SK-N-SH (cell line): Measurements from ENCODE around the gene NDUFB8. TPM values are rescaled to one million over a fixed set of nuclear protein-coding genes. Genes with fewer than 3 reads are reported as not detected.

Experiments
- CTCF ChIA-PET: fragments of 300-600, 350-600 bp; formaldehyde crosslinking; extraction: SDS; loops from one replicate; lab custom pipeline; 2021; lab: Yijun Ruan, JAX
- POLR2A ChIA-PET: fragments of 350-600 bp; sonication (Branson Sonifier 250); formaldehyde crosslinking; extraction: SDS; loops from one replicate; lab custom pipeline; 2020; ENCODE audit warnings: antibody characterized with exemption, inconsistent platforms; lab: Yijun Ruan, JAX
- DNase-seq: peaks from one replicate; pipeline ENCODE4 v3.0.0; 2012
- H2AFZ ChIP-seq: fragments of 200-600 bp; sonication (generic); 2 replicates; pipeline ENCODE4 v1.8.1; 2016; ENCODE audit warnings: antibody characterized with exemption, mild to moderate bottlenecking, low read depth
- H3F3A ChIP-seq: fragments of 200-600 bp; sonication (generic); replicated peaks from 2 replicates; pipeline ENCODE3; 2016; ENCODE audit warnings: antibody characterized with exemption, mild to moderate bottlenecking; ENCODE audit not compliant: insufficient read depth
- H3K27ac ChIP-seq, 2 experiments: fragments of 200-500 bp in 1 of 2; fragments of 200-600 bp in 1 of 2; sonication (Bioruptor generic) in 1 of 2; sonication (generic), shearing (Covaris generic) in 1 of 2; 2 replicates each; pipeline versions ENCODE4 v1.5.1 to v1.6.1; 2014 to 2016; ENCODE audit warnings: low read depth in 2 of 2, inconsistent platforms in 1 of 2, low read length in 1 of 2, mild to moderate bottlenecking in 1 of 2, mixed read lengths in 1 of 2
- H3K27me3 ChIP-seq: fragments of 200-600 bp; sonication (generic), shearing (Covaris generic); 2 replicates; pipeline ENCODE4 v1.6.1; 2016; ENCODE audit warnings: mixed run types; ENCODE audit not compliant: insufficient read depth
- H3K36me3 ChIP-seq, 2 experiments: fragments of 200-500 bp in 1 of 2; fragments of 200-600 bp in 1 of 2; sonication (Bioruptor generic) in 1 of 2; sonication (generic) in 1 of 2; replicated peaks in 1 of 2; 2 replicates each; pipeline versions ENCODE3 to v1.5.1; 2014 to 2016; ENCODE audit warnings: low read length in 1 of 2, mild to moderate bottlenecking in 1 of 2; ENCODE audit not compliant: insufficient read depth in 2 of 2, control insufficient read depth in 1 of 2
- H3K4me1 ChIP-seq, 2 experiments: fragments of 200-500 bp in 1 of 2; fragments of 200-600 bp in 1 of 2; sonication (Bioruptor generic) in 1 of 2; sonication (generic), shearing (Covaris generic) in 1 of 2; 2 replicates each; pipeline versions ENCODE4 v1.5.1 to v1.6.1; 2014 to 2016; ENCODE audit warnings: low read depth in 1 of 2, low read length in 1 of 2, mixed run types in 1 of 2; ENCODE audit not compliant: insufficient read depth in 2 of 2, control insufficient read depth in 1 of 2
- H3K4me2 ChIP-seq: fragments of 200-600 bp; sonication (generic), shearing (Covaris generic); 2 replicates; pipeline ENCODE4 v1.6.1; 2017; ENCODE audit warnings: mixed run types
- H3K4me3 ChIP-seq, 2 experiments: fragments of 200-500 bp in 1 of 2; fragments of 200-600 bp in 1 of 2; sonication (Bioruptor generic) in 1 of 2; sonication (generic), shearing (Covaris generic) in 1 of 2; 2 replicates each; pipeline versions ENCODE4 v1.5.1 to v1.8.1; 2014 to 2016; ENCODE audit warnings: low read depth in 2 of 2, inconsistent platforms in 1 of 2, low read length in 1 of 2, mild to moderate bottlenecking in 1 of 2, mixed read lengths in 1 of 2, moderate library complexity in 1 of 2
- H3K79me2 ChIP-seq: fragments of 200-600 bp; sonication (generic); 2 replicates; pipeline ENCODE4 v1.8.1; 2017; ENCODE audit warnings: mild to moderate bottlenecking; ENCODE audit not compliant: insufficient read depth
- H3K9ac ChIP-seq: fragments of 200-600 bp; sonication (generic); 2 replicates; pipeline ENCODE4 v1.6.1; 2017; ENCODE audit warnings: mixed run types
- H3K9me2 ChIP-seq: fragments of 200-600 bp; sonication (generic); 2 replicates; pipeline ENCODE4 v1.6.1; 2017; ENCODE audit warnings: mixed run types
- H3K9me3 ChIP-seq: fragments of 200-600 bp; sonication (generic); 2 replicates; pipeline ENCODE4 v1.6.1; 2017; ENCODE audit warnings: mixed run types, mild to moderate bottlenecking, moderate library complexity
- H4K20me1 ChIP-seq: fragments of 200-600 bp; sonication (generic); 2 replicates; pipeline ENCODE4 v1.6.1; 2017; ENCODE audit warnings: mild to moderate bottlenecking, mixed run types; ENCODE audit not compliant: insufficient read depth
- CHD2 ChIP-seq: fragments of 150-350 bp; IDR thresholded peaks from 2 replicates; pipeline ENCODE4 v1.6.1; 2018; ENCODE audit warnings: low read length; ENCODE audit not compliant: partially characterized antibody
- CTCF ChIP-seq: fragments of 200-600 bp; sonication (generic); IDR thresholded peaks from 2 replicates; pipeline ENCODE4 v1.6.1; 2017; ENCODE audit warnings: antibody characterized with exemption, mild to moderate bottlenecking, moderate library complexity
- EP300 ChIP-seq, 2 experiments: IDR thresholded peaks; 2 replicates each; pipeline versions ENCODE4 v1.4.0 to v1.6.1; 2012; ENCODE audit warnings: borderline replicate concordance in 1 of 2, low read depth in 1 of 2, low read length in 1 of 2
- IRF3 ChIP-seq: fragments of 150-350 bp; IDR thresholded peaks from 2 replicates; pipeline ENCODE4 v1.6.1; 2016; ENCODE audit warnings: mild to moderate bottlenecking, low read depth, low read length
- JUND ChIP-seq: IDR thresholded peaks from 2 replicates; pipeline ENCODE4 v1.4.0; 2012
- MAX ChIP-seq: IDR thresholded peaks from 2 replicates; pipeline ENCODE4 v1.4.0; 2012; ENCODE audit warnings: low read depth
- NFIC ChIP-seq: IDR thresholded peaks from 2 replicates; pipeline ENCODE4 v1.4.0; 2012; ENCODE audit warnings: borderline replicate concordance
- PBX3 ChIP-seq: IDR thresholded peaks from 2 replicates; pipeline ENCODE4; 2012
- REST ChIP-seq: IDR thresholded peaks from 2 replicates; pipeline ENCODE4 v1.6.1; 2012; ENCODE audit warnings: mild to moderate bottlenecking, low read depth, low read length, moderate library complexity
- RFX5 ChIP-seq: IDR thresholded peaks from 2 replicates; pipeline ENCODE4 v1.6.1; 2012; ENCODE audit warnings: mild to moderate bottlenecking, improper control_type of control experiment, low read length
- SMC3 ChIP-seq: IDR thresholded peaks from 2 replicates; pipeline ENCODE4 v1.6.1; 2012; ENCODE audit warnings: low read depth, low read length, improper control_type of control experiment
- ZBTB33 ChIP-seq: IDR thresholded peaks from 2 replicates; pipeline ENCODE4 v1.4.0; 2012; ENCODE audit warnings: low read depth, borderline replicate concordance
- WGBS: methylation state at CpG from one replicate; pipeline ENCODE4 v1.1.6; 2017; ENCODE audit warnings: low lambda C conversion rate; 5-methylcytosine and 5-hydroxymethylcytosine counted together
- polyA plus RNA-seq, 3 experiments: library from polyadenylated mRNA; depleted of rRNA; stranded (reverse); fragments of >200 nt; gene quantifications; 2 replicates each; pipeline ENCODE4 v1.2.3, GENCODE V29; 2012

The NDUFB8 gene
- polyA plus RNA-seq, 1 of the 3 experiments (the other 2 are of a cell fraction), result 368 TPM

- no peak overlapping the region for H2AFZ ChIP-seq
- no peak for DNase-seq
- no peak overlapping the region for H3K4me3 ChIP-seq
- H3K4me2 ChIP-seq, result no peak overlapping the region
- H3K9ac ChIP-seq, result no peak overlapping the region
- no peaks in the 10 kb centered on the region for H3F3A ChIP-seq
- H3K9me3 ChIP-seq, result no peaks in the 10 kb centered on the region
- peaks cover 0 to 6% of the 10 kb centered on the region in 2 experiments for H3K36me3 ChIP-seq
- H3K79me2 ChIP-seq, result no peaks in the 10 kb centered on the region
- H3K27me3 ChIP-seq, result peaks cover 17% of the 10 kb centered on the region; the same call in 1 of the 2 replicates
- no peaks in the 10 kb centered on the region for H3K9me2 ChIP-seq
- H3K4me1 ChIP-seq, result peaks cover 0 to 13% of the 10 kb centered on the region in 2 experiments; a peak in 1 of 4 replicates
- no peak overlapping the region for H3K27ac ChIP-seq
- ChIA-PET POLR2A (no interaction called here), CTCF (interaction anchor here (1.0 to 10.3 kb wide), 18 partner anchors 11 to 251 kb away, joined by 3 to 158 read pairs (median 12); partner anchors contain the start of gene WNT8B)
- no peak for TF ChIP-seq IRF3
- no peak for TF ChIP-seq RFX5
- no peak for TF ChIP-seq SMC3
- TF ChIP-seq NFIC, result no peak
- TF ChIP-seq CHD2, result no peak
- no peak for TF ChIP-seq REST
- TF ChIP-seq MAX, result no peak
- TF ChIP-seq CTCF, result no peak
- TF ChIP-seq EP300 (IDR thresholded peaks at IDR 0.05; ENCODE audit: borderline replicate concordance in 1 of 2, low read depth in 1 of 2, low read length in 1 of 2), result no peak
- no peak for TF ChIP-seq ZBTB33
- TF ChIP-seq PBX3, result no peak
- no peak for TF ChIP-seq JUND
- no peaks in the 10 kb centered on the region for H4K20me1 ChIP-seq
- 52% methylated on average over 4 of the region's 5 CpGs for WGBS
Measured at GRCh38 chr10:100483876-100484666, 45.6 kb downstream of the NDUFB8 start.
